ENCODE data around the gene PHC3. TPM values are rescaled to one million over a fixed set of nuclear protein-coding genes. Genes with fewer than 3 reads are reported as not detected.

PHC3 gene
- total and polyA plus RNA-seq, 2 of the 13 experiments (the other 11 are each of a cell fraction or from before 2014, with no cell fraction given) = 24.1 to 49.0 TPM

DNA sequence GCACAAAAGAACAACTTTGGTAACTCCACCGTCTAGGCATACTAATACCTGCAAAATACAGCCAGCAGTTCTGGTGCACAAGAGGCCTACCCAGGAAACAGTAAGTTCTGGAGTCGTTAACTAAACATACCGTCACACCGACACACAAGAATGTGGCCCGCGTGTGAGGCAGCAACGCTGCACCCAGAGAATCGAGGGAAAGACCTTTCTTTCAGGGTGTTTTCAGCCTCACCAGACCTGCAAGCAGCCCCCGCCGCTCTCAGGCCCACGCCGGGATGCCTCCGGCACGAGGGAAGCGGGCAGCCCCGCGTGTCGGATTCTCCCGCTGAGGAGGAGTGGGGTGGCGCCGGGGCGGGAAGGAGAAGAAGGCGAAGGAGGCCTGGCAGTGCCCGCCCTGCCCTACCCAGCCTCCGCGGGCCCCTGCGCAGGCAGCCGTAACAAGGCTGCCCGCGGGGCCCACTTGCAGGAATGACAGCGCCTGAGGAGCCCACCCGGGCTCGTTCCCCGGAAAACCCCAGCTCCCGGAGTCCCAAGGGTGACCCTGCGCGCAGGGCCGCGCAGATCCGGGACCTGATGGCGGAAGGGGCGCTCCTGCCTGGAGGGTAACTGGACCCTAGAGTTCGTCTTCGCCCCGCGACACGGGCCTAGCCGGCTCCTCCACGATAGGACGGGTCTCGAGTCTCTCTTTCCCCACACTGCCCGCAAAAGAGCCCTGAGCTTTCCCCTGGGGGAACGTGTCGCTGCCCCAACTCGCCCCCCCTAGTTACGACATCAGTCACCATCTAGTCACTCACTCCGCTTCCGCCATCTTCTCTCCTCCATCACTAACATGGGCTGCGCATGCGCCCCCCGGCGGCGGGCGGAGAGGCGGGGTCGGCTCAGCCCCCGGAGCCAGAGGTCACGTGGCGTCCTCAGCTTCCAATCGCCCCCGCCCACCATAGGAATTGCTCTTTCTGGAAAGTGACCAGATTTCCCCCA, at the start of gene PHC3 (continued):
- TF ChIP-seq ZNF737 (CRISPR knock-in tag; IDR thresholded peaks at IDR 0.05; ENCODE audit: borderline replicate concordance) (peak; percentile 68), PITX1 (CRISPR knock-in tag; IDR thresholded peaks at IDR 0.05) (peak; percentile 14; the same call in 1 of the 2 replicates), SETDB1 (CRISPR knock-in tag; IDR thresholded peaks at IDR 0.05; ENCODE audit: borderline replicate concordance) (no peak), TAF1 (CRISPR knock-in tag; IDR thresholded peaks at IDR 0.05) (peak; percentile 88), HHEX (CRISPR knock-in tag; IDR thresholded peaks at IDR 0.05) (no peak), ZNF816 (CRISPR knock-in tag; IDR thresholded peaks at IDR 0.05; ENCODE audit: borderline replicate concordance) (peak; percentile 8; the same call in 1 of the 2 replicates), RFX5 (IDR thresholded peaks at IDR 0.05; ENCODE audit: low read depth, low read length) (0 out of 2 replicates have a peak, but pooled peaks have one; percentile 34), MAZ (IDR thresholded peaks at IDR 0.05; ENCODE audit: borderline replicate concordance, low read depth, low read length) (peak; percentile 87), MAZ (CRISPR knock-in tag; IDR thresholded peaks at IDR 0.05; ENCODE audit: low read depth) (peak; percentile 77), ZNF720 (CRISPR knock-in tag; IDR thresholded peaks at IDR 0.05) (no peak), ZNF24 (IDR thresholded peaks at IDR 0.05) (no peak), ZNF256 (CRISPR knock-in tag; conservative IDR thresholded peaks at IDR 0.05) (no peak), NFKBIZ (CRISPR knock-in tag; IDR thresholded peaks at IDR 0.05) (no peak), TBP (CRISPR knock-in tag; IDR thresholded peaks at IDR 0.05) (no peak), KDM5A (IDR thresholded peaks at IDR 0.05; ENCODE audit: borderline replicate concordance, low read length) (peak; percentile 63; the same call in 1 of the 2 replicates), ZNF143 (CRISPR knock-in tag; IDR thresholded peaks at IDR 0.05) (no peak), IRX3 (CRISPR knock-in tag; IDR thresholded peaks at IDR 0.05; ENCODE audit: borderline replicate concordance, low read depth) (no peak), ZNF792 (CRISPR knock-in tag; IDR thresholded peaks at IDR 0.05) (peak; percentile 43; the same call in 1 of the 2 replicates), ZFP36 (IDR thresholded peaks at IDR 0.05; ENCODE audit: borderline replicate concordance, low read depth, low read length, partially characterized antibody) (no peak), ZNF367 (CRISPR knock-in tag; IDR thresholded peaks at IDR 0.05; ENCODE audit: borderline replicate concordance) (no peak), DNMT1 (CRISPR knock-in tag; IDR thresholded peaks at IDR 0.05) (no peak), HDAC6 (IDR thresholded peaks at IDR 0.05; ENCODE audit: low read depth, low read length) (no peak), ASH2L (IDR thresholded peaks at IDR 0.05; ENCODE audit: insufficient read length, low read depth, low read length) (peak; percentile 31), TOPORS (CRISPR knock-in tag; IDR thresholded peaks at IDR 0.05) (no peak), ZNF615 (CRISPR knock-in tag; IDR thresholded peaks at IDR 0.05; ENCODE audit: borderline replicate concordance) (0 out of 2 replicates have a peak, but pooled peaks have one; percentile 42)
- TF ChIP-seq, protein P1, sequence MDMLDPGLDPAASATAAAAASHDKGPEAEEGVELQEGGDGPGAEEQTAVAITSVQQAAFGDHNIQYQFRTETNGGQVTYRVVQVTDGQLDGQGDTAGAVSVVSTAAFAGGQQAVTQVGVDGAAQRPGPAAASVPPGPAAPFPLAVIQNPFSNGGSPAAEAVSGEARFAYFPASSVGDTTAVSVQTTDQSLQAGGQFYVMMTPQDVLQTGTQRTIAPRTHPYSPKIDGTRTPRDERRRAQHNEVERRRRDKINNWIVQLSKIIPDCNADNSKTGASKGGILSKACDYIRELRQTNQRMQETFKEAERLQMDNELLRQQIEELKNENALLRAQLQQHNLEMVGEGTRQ (IDR thresholded peaks at IDR 0.05; ENCODE audit: low read depth, low read length) = peak; percentile 91
- TF ChIP-seq, protein P1 (CRISPR knock-in tag; IDR thresholded peaks at IDR 0.05; ENCODE audit: borderline replicate concordance) = peak; percentile 97; the same call in 1 of the 2 replicates
- TF ChIP-seq, protein P2, sequence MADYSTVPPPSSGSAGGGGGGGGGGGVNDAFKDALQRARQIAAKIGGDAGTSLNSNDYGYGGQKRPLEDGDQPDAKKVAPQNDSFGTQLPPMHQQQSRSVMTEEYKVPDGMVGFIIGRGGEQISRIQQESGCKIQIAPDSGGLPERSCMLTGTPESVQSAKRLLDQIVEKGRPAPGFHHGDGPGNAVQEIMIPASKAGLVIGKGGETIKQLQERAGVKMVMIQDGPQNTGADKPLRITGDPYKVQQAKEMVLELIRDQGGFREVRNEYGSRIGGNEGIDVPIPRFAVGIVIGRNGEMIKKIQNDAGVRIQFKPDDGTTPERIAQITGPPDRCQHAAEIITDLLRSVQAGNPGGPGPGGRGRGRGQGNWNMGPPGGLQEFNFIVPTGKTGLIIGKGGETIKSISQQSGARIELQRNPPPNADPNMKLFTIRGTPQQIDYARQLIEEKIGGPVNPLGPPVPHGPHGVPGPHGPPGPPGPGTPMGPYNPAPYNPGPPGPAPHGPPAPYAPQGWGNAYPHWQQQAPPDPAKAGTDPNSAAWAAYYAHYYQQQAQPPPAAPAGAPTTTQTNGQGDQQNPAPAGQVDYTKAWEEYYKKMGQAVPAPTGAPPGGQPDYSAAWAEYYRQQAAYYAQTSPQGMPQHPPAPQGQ (CRISPR knock-in tag; IDR thresholded peaks at IDR 0.05; ENCODE audit: borderline replicate concordance) = no peak
